CD4-positive, alpha-beta T cell treated with Interleukin-17A for 4 hours (primary cell): ENCODE results near the gene TAS2R42.

Experiments
- DNase-seq: peaks from one replicate; pipeline ENCODE4 v3.0.0-alpha.2; 2020; ENCODE audit warnings: mixed read lengths

Gene TAS2R42

GRCh38 chr12:11186837-11187236 is at the start of gene TAS2R42:
Gene TAS2R42 (minus strand): TSS chr12:11186937. CDS start chr12:11186937, 0 bp downstream.
- no peak for DNase-seq

- DNase-seq: no peak
These were observed 46.8 kb upstream of the TAS2R42 start for GRCh38 chr12:11233532-11233931.

GRCh38 chr12:11228296-11228879 is 41.7 kb upstream of the TAS2R42 start:
- peak; percentile 36 for DNase-seq

GRCh38 chr12:11227373-11227772 is 40.6 kb upstream of the TAS2R42 start:
- no peak for DNase-seq

- DNase-seq: no peak
These were observed 22.4 kb upstream of the TAS2R42 start for GRCh38 chr12:11209113-11209512.

- no peak for DNase-seq
These were observed 17.4 kb upstream of the TAS2R42 start for GRCh38 chr12:11204173-11204572.

GRCh38 chr12:11202811-11203210 is 16.1 kb upstream of the TAS2R42 start:
- DNase-seq: no peak

GRCh38 chr12:11183011-11183410 is 3.7 kb downstream of the TAS2R42 start:
- DNase-seq: no peak

- DNase-seq: no peak
These were observed 4.2 kb downstream of the TAS2R42 start for GRCh38 chr12:11182529-11182928.

- DNase-seq: no peak
These were observed 8.5 kb downstream of the TAS2R42 start for GRCh38 chr12:11178250-11178649.

- DNase-seq: no peak
These were observed 12.7 kb downstream of the TAS2R42 start for GRCh38 chr12:11174022-11174421.

- no peak for DNase-seq
These were observed 14.6 kb downstream of the TAS2R42 start for GRCh38 chr12:11171969-11172675.

- DNase-seq: peak; percentile 88
These were observed 15.4 kb downstream of the TAS2R42 start, which contains the start of gene SMIM10L1 for GRCh38 chr12:11171145-11171968. Gene SMIM10L1 (plus strand): TSS chr12:11171194. CDS start chr12:11171357, 163 bp downstream.

- DNase-seq: no peak
These were observed 16.0 kb downstream of the TAS2R42 start for GRCh38 chr12:11170810-11171144.

- no peak for DNase-seq
These were observed 20.4 kb downstream of the TAS2R42 start for GRCh38 chr12:11166300-11166699.

- DNase-seq: no peak
These were observed 22.4 kb downstream of the TAS2R42 start for GRCh38 chr12:11164384-11164783.

GRCh38 chr12:11162502-11162901 is 24.2 kb downstream of the TAS2R42 start:
- DNase-seq: no peak

- DNase-seq: no peak
These were observed 27.8 kb downstream of the TAS2R42 start for GRCh38 chr12:11158885-11159444.

GRCh38 chr12:11154400-11154925 is 32.3 kb downstream of the TAS2R42 start:
- no peak for DNase-seq

- no peak for DNase-seq
These were observed 34.0 kb downstream of the TAS2R42 start for GRCh38 chr12:11152725-11153124.

GRCh38 chr12:11150832-11151231 is 35.9 kb downstream of the TAS2R42 start:
- no peak for DNase-seq

GRCh38 chr12:11147420-11147819 is 39.3 kb downstream of the TAS2R42 start:
- no peak for DNase-seq

GRCh38 chr12:11144297-11144696 is 42.4 kb downstream of the TAS2R42 start:
- no peak for DNase-seq
